Neural cell (in vitro differentiated cells): ENCODE data around the gene TNFRSF19. TPM values are rescaled to one million over a fixed set of nuclear protein-coding genes. Genes with fewer than 3 reads are reported as not detected.

Source experiments
- H2AFZ ChIP-seq: fragments of 200-600, 300-800 bp; sonication (generic), shearing (Covaris generic); 2 replicates; pipeline ENCODE4 v1.6.0; 2014; ENCODE audit warnings: low read depth, mild to moderate bottlenecking, antibody characterized with exemption, low read length, moderate library complexity
- H3F3A ChIP-seq: fragments of 200-600 bp; shearing (Covaris generic); 2 replicates; pipeline ENCODE4 v1.6.1; 2016; ENCODE audit warnings: mild to moderate bottlenecking, moderate library complexity, mixed read lengths, antibody characterized with exemption, low read length; ENCODE audit not compliant: insufficient read depth, poor library complexity, severe bottlenecking
- H3K27ac ChIP-seq: fragments of 200-600, 300-800 bp; sonication (generic), shearing (Covaris generic); 2 replicates; pipeline ENCODE4 v1.5.1; 2014; ENCODE audit warnings: mild to moderate bottlenecking, low read length, moderate library complexity
- H3K27me3 ChIP-seq: fragments of 300-800, 200-600 bp; sonication (generic), shearing (Covaris generic); 2 replicates; pipeline ENCODE4 v1.6.0; 2014; ENCODE audit warnings: mild to moderate bottlenecking, low read depth, low read length, moderate library complexity; ENCODE audit not compliant: insufficient read depth
- H3K36me3 ChIP-seq: fragments of 300-800, 200-600 bp; sonication (generic), shearing (Covaris generic); 2 replicates; pipeline ENCODE4 v1.5.1; 2014; ENCODE audit warnings: mild to moderate bottlenecking, antibody characterized with exemption, low read length, moderate library complexity; ENCODE audit not compliant: insufficient read depth
- H3K4me2 ChIP-seq: fragments of 300-800, 200-600 bp; sonication (generic), shearing (Covaris generic); 2 replicates; pipeline ENCODE4 v1.6.0; 2014; ENCODE audit warnings: mild to moderate bottlenecking, low read length
- H3K4me3 ChIP-seq: fragments of 300-800, 200-600 bp; sonication (generic), shearing (Covaris generic); 2 replicates; pipeline ENCODE4 v1.5.1; 2014; ENCODE audit warnings: mild to moderate bottlenecking, low read length, moderate library complexity
- H3K79me2 ChIP-seq: fragments of 200-600 bp; shearing (Covaris generic); replicated peaks from 2 replicates; pipeline ENCODE4 v1.6.0; 2014; ENCODE audit warnings: mild to moderate bottlenecking, low read length, moderate library complexity; ENCODE audit not compliant: insufficient read depth
- H3K9ac ChIP-seq: fragments of 300-800, 200-600 bp; sonication (generic), shearing (Covaris generic); 2 replicates; pipeline ENCODE4 v1.6.1; 2016; ENCODE audit warnings: mild to moderate bottlenecking, low read length, mixed read lengths
- H3K9me2 ChIP-seq: fragments of 200-600 bp; shearing (Covaris generic); 2 replicates; pipeline ENCODE4 v1.6.1; 2016; ENCODE audit warnings: mild to moderate bottlenecking, low read length, mixed read lengths; ENCODE audit not compliant: insufficient read depth
- H3K9me3 ChIP-seq: fragments of 200-600, 300-800 bp; sonication (generic), shearing (Covaris generic); 2 replicates; pipeline ENCODE4 v1.6.1; 2016; ENCODE audit warnings: mild to moderate bottlenecking, mixed run types, low read length, moderate library complexity, mixed read lengths
- H4K20me1 ChIP-seq: fragments of 200-600 bp; shearing (Covaris generic); 2 replicates; pipeline ENCODE4 v1.6.1; 2016; ENCODE audit warnings: mild to moderate bottlenecking, mixed run types; ENCODE audit not compliant: insufficient read depth
- CTCF ChIP-seq: fragments of 450-650 bp; IDR thresholded peaks from 2 replicates; pipeline ENCODE4 v1.5.1; 2014; ENCODE audit warnings: antibody characterized with exemption, mild to moderate bottlenecking, moderate library complexity; ENCODE audit not compliant: poor library complexity, severe bottlenecking
- EP300 ChIP-seq: fragments of 450-650 bp; conservative IDR thresholded peaks from 2 replicates; pipeline ENCODE4 v1.6.1; 2014; ENCODE audit warnings: antibody characterized with exemption, mild to moderate bottlenecking, moderate library complexity; ENCODE audit not compliant: poor library complexity, severe bottlenecking
- EZH2 ChIP-seq: fragments of 200-600, 300-800 bp; shearing (Covaris generic), sonication (generic); IDR thresholded peaks from 2 replicates; pipeline ENCODE4 v1.6.1; 2014; ENCODE audit warnings: antibody characterized with exemption, low read length, borderline replicate concordance, mild to moderate bottlenecking; ENCODE audit not compliant: insufficient read depth, poor library complexity, severe bottlenecking
- MXI1 ChIP-seq: fragments of 450-650 bp; conservative IDR thresholded peaks from 2 replicates; pipeline ENCODE4 v1.6.1; 2014; ENCODE audit warnings: antibody characterized with exemption, mild to moderate bottlenecking; ENCODE audit not compliant: poor library complexity, severe bottlenecking
- POLR2AphosphoS5 ChIP-seq: IDR thresholded peaks from 2 replicates; pipeline ENCODE4 v1.6.1; 2012
- RAD21 ChIP-seq: fragments of 450-650 bp; conservative IDR thresholded peaks from 2 replicates; pipeline ENCODE4 v1.6.1; 2014; ENCODE audit warnings: antibody characterized with exemption, mild to moderate bottlenecking, moderate library complexity
- REST ChIP-seq: IDR thresholded peaks from 2 replicates; pipeline ENCODE4 v1.6.1; 2012; ENCODE audit warnings: borderline replicate concordance
- SMC3 ChIP-seq: fragments of 450-650 bp; conservative IDR thresholded peaks from 2 replicates; pipeline ENCODE4 v1.6.1; 2014; ENCODE audit warnings: antibody characterized with exemption, mild to moderate bottlenecking, moderate library complexity; ENCODE audit not compliant: poor library complexity
- TAF1 ChIP-seq: IDR thresholded peaks from 2 replicates; pipeline ENCODE4 v1.6.1; 2012; ENCODE audit warnings: low read depth
- polyA plus RNA-seq: library from polyadenylated mRNA; depleted of rRNA; stranded (reverse); fragments of >200 nt; gene quantifications from 2 replicates; pipeline ENCODE4 v1.2.3, GENCODE V29; 2014

The TNFRSF19 gene
- polyA plus RNA-seq, 1 donor from 2014 or later, result 3.3 TPM

GRCh38 chr13:23620613-23621315 lies 50.6 kb downstream of the TNFRSF19 start:
- Histone ChIP-seq H3K27ac (no peak overlapping the region), H3K4me3 (no peak overlapping the region), H3K9me2 (no peaks in the 10 kb centered on the region), H2AFZ (no peak overlapping the region), H3K9ac (no peak overlapping the region), H3K36me3 (no peaks in the 10 kb centered on the region), H3F3A (no peaks in the 10 kb centered on the region), H4K20me1 (no peaks in the 10 kb centered on the region), H3K27me3 (no peaks in the 10 kb centered on the region), H3K9me3 (no peaks in the 10 kb centered on the region), H3K4me2 (no peak overlapping the region), H3K79me2 (no peaks in the 10 kb centered on the region)
- no peak for TF ChIP-seq POLR2AphosphoS5
- TF ChIP-seq REST, result no peak
- TF ChIP-seq MXI1, result no peak
- no peak for TF ChIP-seq EZH2
- TF ChIP-seq TAF1, result no peak
- no peak for TF ChIP-seq RAD21
- no peak for TF ChIP-seq SMC3
- no peak for TF ChIP-seq CTCF
- TF ChIP-seq EP300, result no peak

GRCh38 chr13:23621316-23621645 lies 51.1 kb downstream of the TNFRSF19 start:
- no peaks in the 10 kb centered on the region for H4K20me1 ChIP-seq
- no peaks in the 10 kb centered on the region for H3K9me3 ChIP-seq
- H3K4me2 ChIP-seq, result no peak overlapping the region
- no peaks in the 10 kb centered on the region for H3K27me3 ChIP-seq
- H3K4me3 ChIP-seq, result no peak overlapping the region
- no peak overlapping the region for H3K9ac ChIP-seq
- H3F3A ChIP-seq, result no peaks in the 10 kb centered on the region
- no peaks in the 10 kb centered on the region for H3K36me3 ChIP-seq
- no peak overlapping the region for H2AFZ ChIP-seq
- TF ChIP-seq POLR2AphosphoS5, result no peak
- TF ChIP-seq CTCF, result no peak
- TF ChIP-seq SMC3, result no peak
- no peak for TF ChIP-seq MXI1
- TF ChIP-seq EZH2, result no peak
- no peak for TF ChIP-seq EP300
- TF ChIP-seq TAF1, result no peak
- TF ChIP-seq RAD21, result no peak
- no peak for TF ChIP-seq REST
- H3K79me2 ChIP-seq, result no peaks in the 10 kb centered on the region
- H3K9me2 ChIP-seq, result no peaks in the 10 kb centered on the region
- H3K27ac ChIP-seq, result no peak overlapping the region
